HEK293 (cell line): ENCODE results near the gene BICC1.

Experiments used
- BCL11B ChIP-seq: fragments of 450-650 bp; formaldehyde crosslinking; IDR thresholded peaks from 2 replicates; pipeline ENCODE4 v1.5.1; 2016; ENCODE audit warnings: low read depth, missing biosample characterization, missing genetic modification characterization
- KLF9 ChIP-seq: fragments of 450-650 bp; formaldehyde crosslinking; IDR thresholded peaks from 2 replicates; pipeline ENCODE4 v1.5.1; 2016; ENCODE audit warnings: missing biosample characterization, missing genetic modification characterization, low read depth
- SP3 ChIP-seq: fragments of 450-650 bp; formaldehyde crosslinking; IDR thresholded peaks from 2 replicates; pipeline ENCODE4 v1.5.1; 2016; ENCODE audit warnings: missing biosample characterization, missing genetic modification characterization
- ZNF169 ChIP-seq: fragments of 450-650 bp; formaldehyde crosslinking; IDR thresholded peaks from 2 replicates; pipeline ENCODE4 v1.5.1; 2016; ENCODE audit warnings: missing biosample characterization, missing genetic modification characterization
- ZNF792 ChIP-seq: fragments of 450-650 bp; formaldehyde crosslinking; IDR thresholded peaks from 2 replicates; pipeline ENCODE4 v1.5.1; 2016; ENCODE audit warnings: missing biosample characterization, missing genetic modification characterization
- TF ChIP-seq, protein P1 (sequence below): fragments of 450-650 bp; formaldehyde crosslinking; IDR thresholded peaks from 2 replicates; pipeline ENCODE4 v1.5.1; 2016; ENCODE audit warnings: missing biosample characterization, missing genetic modification characterization
- TF ChIP-seq, protein P2 (sequence below): fragments of 450-650 bp; formaldehyde crosslinking; IDR thresholded peaks from 2 replicates; pipeline ENCODE4 v1.5.1; 2017; ENCODE audit warnings: missing biosample characterization, missing genetic modification characterization
- TF ChIP-seq, protein P3 (sequence below): fragments of 450-650 bp; formaldehyde crosslinking; IDR thresholded peaks from 2 replicates; pipeline ENCODE4 v1.5.1; 2016; ENCODE audit warnings: missing biosample characterization, missing genetic modification characterization
- TF ChIP-seq, protein P4 (sequence below): fragments of 450-650 bp; IDR thresholded peaks from 2 replicates; pipeline ENCODE4 v1.5.1; 2018; ENCODE audit warnings: missing biosample characterization, missing genetic modification characterization
- TF ChIP-seq, protein P5 (sequence below): fragments of 450-650 bp; formaldehyde crosslinking; IDR thresholded peaks from 2 replicates; pipeline ENCODE4 v1.5.1; 2016; ENCODE audit warnings: missing biosample characterization, missing genetic modification characterization, borderline replicate concordance

DNA sequence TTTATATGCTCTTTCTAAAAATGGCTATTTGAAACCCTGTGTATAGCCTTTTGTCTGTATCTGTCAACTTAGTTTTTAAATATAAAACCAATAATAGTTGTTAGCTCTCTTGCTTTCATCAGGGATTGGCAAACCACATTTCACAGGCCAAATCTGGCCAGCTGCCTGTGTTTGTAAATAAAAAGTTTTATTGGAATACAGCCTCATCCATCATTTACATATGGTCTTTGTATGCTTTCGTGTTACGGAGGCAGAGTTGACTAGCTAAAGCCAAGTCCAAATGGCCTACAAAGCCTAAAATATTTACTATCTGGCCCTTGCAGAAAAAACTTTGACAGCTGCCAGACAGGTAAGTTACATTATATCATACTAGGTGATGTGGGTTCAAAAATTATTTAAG, 235.0 kb downstream of the BICC1 start:
- TF ChIP-seq SP3 (tag by site-specific recombination) (no peak), BCL11B (tag by site-specific recombination) (no peak), ZNF169 (tag by site-specific recombination) (no peak), KLF9 (tag by site-specific recombination) (no peak), ZNF792 (tag by site-specific recombination) (no peak)
- TF ChIP-seq, protein P1, sequence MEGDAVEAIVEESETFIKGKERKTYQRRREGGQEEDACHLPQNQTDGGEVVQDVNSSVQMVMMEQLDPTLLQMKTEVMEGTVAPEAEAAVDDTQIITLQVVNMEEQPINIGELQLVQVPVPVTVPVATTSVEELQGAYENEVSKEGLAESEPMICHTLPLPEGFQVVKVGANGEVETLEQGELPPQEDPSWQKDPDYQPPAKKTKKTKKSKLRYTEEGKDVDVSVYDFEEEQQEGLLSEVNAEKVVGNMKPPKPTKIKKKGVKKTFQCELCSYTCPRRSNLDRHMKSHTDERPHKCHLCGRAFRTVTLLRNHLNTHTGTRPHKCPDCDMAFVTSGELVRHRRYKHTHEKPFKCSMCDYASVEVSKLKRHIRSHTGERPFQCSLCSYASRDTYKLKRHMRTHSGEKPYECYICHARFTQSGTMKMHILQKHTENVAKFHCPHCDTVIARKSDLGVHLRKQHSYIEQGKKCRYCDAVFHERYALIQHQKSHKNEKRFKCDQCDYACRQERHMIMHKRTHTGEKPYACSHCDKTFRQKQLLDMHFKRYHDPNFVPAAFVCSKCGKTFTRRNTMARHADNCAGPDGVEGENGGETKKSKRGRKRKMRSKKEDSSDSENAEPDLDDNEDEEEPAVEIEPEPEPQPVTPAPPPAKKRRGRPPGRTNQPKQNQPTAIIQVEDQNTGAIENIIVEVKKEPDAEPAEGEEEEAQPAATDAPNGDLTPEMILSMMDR (tag by site-specific recombination), result no peak
- TF ChIP-seq, protein P2, sequence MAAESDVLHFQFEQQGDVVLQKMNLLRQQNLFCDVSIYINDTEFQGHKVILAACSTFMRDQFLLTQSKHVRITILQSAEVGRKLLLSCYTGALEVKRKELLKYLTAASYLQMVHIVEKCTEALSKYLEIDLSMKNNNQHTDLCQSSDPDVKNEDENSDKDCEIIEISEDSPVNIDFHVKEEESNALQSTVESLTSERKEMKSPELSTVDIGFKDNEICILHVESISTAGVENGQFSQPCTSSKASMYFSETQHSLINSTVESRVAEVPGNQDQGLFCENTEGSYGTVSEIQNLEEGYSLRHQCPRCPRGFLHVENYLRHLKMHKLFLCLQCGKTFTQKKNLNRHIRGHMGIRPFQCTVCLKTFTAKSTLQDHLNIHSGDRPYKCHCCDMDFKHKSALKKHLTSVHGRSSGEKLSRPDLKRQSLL (tag by site-specific recombination), result no peak
- TF ChIP-seq, protein P3, sequence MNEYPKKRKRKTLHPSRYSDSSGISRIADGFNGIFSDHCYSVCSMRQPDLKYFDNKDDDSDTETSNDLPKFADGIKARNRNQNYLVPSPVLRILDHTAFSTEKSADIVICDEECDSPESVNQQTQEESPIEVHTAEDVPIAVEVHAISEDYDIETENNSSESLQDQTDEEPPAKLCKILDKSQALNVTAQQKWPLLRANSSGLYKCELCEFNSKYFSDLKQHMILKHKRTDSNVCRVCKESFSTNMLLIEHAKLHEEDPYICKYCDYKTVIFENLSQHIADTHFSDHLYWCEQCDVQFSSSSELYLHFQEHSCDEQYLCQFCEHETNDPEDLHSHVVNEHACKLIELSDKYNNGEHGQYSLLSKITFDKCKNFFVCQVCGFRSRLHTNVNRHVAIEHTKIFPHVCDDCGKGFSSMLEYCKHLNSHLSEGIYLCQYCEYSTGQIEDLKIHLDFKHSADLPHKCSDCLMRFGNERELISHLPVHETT (tag by site-specific recombination), result no peak
- TF ChIP-seq, protein P4, sequence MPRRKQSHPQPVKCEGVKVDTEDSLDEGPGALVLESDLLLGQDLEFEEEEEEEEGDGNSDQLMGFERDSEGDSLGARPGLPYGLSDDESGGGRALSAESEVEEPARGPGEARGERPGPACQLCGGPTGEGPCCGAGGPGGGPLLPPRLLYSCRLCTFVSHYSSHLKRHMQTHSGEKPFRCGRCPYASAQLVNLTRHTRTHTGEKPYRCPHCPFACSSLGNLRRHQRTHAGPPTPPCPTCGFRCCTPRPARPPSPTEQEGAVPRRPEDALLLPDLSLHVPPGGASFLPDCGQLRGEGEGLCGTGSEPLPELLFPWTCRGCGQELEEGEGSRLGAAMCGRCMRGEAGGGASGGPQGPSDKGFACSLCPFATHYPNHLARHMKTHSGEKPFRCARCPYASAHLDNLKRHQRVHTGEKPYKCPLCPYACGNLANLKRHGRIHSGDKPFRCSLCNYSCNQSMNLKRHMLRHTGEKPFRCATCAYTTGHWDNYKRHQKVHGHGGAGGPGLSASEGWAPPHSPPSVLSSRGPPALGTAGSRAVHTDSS (tag by site-specific recombination), result no peak
- TF ChIP-seq, protein P5, sequence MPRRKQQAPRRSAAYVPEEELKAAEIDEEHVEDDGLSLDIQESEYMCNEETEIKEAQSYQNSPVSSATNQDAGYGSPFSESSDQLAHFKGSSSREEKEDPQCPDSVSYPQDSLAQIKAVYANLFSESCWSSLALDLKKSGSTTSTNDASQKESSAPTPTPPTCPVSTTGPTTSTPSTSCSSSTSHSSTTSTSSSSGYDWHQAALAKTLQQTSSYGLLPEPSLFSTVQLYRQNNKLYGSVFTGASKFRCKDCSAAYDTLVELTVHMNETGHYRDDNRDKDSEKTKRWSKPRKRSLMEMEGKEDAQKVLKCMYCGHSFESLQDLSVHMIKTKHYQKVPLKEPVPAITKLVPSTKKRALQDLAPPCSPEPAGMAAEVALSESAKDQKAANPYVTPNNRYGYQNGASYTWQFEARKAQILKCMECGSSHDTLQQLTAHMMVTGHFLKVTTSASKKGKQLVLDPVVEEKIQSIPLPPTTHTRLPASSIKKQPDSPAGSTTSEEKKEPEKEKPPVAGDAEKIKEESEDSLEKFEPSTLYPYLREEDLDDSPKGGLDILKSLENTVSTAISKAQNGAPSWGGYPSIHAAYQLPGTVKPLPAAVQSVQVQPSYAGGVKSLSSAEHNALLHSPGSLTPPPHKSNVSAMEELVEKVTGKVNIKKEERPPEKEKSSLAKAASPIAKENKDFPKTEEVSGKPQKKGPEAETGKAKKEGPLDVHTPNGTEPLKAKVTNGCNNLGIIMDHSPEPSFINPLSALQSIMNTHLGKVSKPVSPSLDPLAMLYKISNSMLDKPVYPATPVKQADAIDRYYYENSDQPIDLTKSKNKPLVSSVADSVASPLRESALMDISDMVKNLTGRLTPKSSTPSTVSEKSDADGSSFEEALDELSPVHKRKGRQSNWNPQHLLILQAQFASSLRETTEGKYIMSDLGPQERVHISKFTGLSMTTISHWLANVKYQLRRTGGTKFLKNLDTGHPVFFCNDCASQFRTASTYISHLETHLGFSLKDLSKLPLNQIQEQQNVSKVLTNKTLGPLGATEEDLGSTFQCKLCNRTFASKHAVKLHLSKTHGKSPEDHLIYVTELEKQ (tag by site-specific recombination), result no peak
